GM12865 (cell line): ENCODE measurements around the gene MBOAT2.

Experiments used
- DNase-seq: peaks from one replicate; pipeline ENCODE4 v3.0.0; 2010; ENCODE audit warnings: low read depth
- H3K4me3 ChIP-seq: 2 replicates; pipeline ENCODE4 v1.5.1; 2011; ENCODE audit warnings: mild to moderate bottlenecking, low read depth, low read length, control low read depth
- TF ChIP-seq, protein P1 (sequence below): IDR thresholded peaks from 2 replicates; pipeline ENCODE4 v1.5.1; 2011; ENCODE audit warnings: low read length, control low read depth, low read depth, inconsistent platforms; ENCODE audit not compliant: insufficient read depth; ENCODE audit errors: missing control alignments

MBOAT2 gene

GRCh38 chr2:8803658-8804379 lies 199.7 kb downstream of the MBOAT2 start:
- no peak overlapping the region for H3K4me3 ChIP-seq
- TF ChIP-seq, protein P1, sequence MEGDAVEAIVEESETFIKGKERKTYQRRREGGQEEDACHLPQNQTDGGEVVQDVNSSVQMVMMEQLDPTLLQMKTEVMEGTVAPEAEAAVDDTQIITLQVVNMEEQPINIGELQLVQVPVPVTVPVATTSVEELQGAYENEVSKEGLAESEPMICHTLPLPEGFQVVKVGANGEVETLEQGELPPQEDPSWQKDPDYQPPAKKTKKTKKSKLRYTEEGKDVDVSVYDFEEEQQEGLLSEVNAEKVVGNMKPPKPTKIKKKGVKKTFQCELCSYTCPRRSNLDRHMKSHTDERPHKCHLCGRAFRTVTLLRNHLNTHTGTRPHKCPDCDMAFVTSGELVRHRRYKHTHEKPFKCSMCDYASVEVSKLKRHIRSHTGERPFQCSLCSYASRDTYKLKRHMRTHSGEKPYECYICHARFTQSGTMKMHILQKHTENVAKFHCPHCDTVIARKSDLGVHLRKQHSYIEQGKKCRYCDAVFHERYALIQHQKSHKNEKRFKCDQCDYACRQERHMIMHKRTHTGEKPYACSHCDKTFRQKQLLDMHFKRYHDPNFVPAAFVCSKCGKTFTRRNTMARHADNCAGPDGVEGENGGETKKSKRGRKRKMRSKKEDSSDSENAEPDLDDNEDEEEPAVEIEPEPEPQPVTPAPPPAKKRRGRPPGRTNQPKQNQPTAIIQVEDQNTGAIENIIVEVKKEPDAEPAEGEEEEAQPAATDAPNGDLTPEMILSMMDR, result no peak
- DNase-seq, result peak; percentile 84

GRCh38 chr2:8802741-8803140 lies 200.7 kb downstream of the MBOAT2 start:
- H3K4me3 ChIP-seq, result no peak overlapping the region
- no peak for DNase-seq
- TF ChIP-seq, protein P1, result no peak
